Activated CD8-positive, alpha-beta memory T cell treated with anti-CD3 and anti-CD28 coated beads for 4 hours (primary cell): ENCODE data around the gene CXCL9.
"Not testable (repeated sequence)": the region's sequence is repeated elsewhere in the genome, so short reads cannot be mapped to it uniquely, and the experiment has no call there.

Experiments used
- DNase-seq, 2 donors: peaks; one replicate each; pipeline ENCODE4 v3.0.0-alpha.2; 2020; ENCODE audit warnings: low read depth in 2 of 2

CXCL9 gene

DNA sequence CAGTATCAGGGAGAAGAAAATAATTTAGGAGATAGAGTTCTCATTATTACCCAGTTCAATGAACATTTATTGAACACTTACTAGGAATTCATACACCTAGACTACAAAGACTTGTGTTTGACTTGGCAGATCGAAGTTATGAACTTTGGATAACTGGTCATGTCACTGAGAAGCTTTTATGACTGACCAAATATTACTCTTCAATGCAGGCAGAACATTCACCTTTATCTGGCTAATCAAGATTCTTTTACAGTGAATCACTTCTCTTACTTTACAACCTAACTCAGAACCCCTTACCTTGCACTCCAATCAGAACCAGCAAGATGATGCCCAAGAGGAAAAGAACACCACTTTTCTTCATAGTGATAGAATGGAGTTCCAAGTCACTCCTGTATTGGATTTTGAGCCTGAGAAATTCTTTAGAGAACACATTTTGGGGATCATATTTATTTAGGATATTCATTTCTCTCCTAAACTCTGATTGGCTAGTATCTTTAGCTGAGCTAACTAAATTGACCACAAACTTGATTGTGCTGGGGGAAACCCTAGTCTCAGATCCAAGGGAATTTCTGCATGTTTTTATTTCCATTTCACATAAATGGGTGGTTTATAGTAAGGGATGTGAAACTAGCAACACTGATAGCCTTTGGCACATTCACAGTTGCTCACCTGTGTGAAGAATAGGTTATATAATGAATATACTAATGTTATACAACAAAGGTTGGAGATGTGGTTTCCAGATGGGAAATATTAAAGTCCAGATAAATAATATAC, at the start of gene CXCL9:
Gene CXCL9, minus strand, starts transcription at position 421 of the 774 bp plus-strand sequence. Its CDS starts 60 bp downstream, at position 361.
- DNase-seq, result no peak

DNA sequence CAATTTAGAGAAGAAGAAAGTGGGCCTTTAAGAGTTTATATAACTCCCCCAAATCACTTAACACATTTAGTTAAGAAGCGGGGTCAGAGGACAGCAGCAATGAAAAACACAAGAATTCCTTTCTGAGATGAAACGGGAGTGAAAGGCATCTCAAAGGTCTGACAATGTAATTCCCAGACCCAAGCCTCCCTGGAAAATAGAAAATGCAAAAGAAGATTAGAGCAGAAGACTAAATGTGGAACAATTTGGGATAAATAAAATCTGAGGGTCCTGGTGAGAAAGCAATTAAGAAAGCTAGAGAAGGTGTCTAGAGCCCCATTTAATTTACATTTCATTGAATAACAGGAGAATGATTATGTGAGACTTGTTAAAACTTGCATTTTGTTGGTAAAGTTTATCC, 48.1 kb upstream of the CXCL9 start:
- no peak for DNase-seq

DNA sequence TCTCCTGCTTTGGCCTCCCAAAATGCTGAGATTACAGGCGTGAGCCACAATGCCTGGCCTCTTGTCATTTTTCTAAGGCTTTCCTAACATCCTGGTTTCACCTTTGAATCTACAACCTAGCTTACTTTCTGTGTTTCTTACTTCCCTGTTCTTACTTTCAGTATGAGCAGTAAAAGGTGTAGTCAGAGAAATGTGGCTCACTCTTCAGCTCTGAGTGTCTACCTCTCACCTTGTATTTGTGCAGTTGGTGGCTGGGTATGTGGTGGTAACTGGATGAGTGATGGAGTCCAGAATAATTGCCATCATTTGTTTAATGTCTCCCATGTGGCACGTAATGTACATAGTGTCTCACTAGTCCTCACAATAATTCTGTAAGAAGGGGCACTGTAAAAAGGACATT, 47.7 kb upstream of the CXCL9 start:
- no peak for DNase-seq

DNA sequence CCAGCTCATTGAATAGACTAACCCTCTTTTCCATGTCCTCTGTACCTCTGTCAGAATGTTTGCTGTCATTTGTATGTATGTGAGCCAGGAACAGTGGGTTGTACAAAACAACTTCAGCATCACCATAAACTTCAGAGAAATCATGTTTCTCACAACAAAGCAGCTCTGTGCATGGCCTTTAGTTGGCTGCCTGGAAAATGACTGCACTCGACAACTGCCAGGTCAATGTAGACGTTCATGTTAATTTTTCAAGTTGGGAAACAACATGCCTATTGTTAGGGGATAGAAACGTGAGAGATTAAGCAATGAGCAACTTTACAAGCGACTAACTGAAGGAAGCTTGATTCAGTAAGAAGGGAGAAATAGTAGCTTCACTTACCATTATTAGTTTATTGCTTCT, 46.4 kb upstream of the CXCL9 start:
- DNase-seq, result no peak

DNA sequence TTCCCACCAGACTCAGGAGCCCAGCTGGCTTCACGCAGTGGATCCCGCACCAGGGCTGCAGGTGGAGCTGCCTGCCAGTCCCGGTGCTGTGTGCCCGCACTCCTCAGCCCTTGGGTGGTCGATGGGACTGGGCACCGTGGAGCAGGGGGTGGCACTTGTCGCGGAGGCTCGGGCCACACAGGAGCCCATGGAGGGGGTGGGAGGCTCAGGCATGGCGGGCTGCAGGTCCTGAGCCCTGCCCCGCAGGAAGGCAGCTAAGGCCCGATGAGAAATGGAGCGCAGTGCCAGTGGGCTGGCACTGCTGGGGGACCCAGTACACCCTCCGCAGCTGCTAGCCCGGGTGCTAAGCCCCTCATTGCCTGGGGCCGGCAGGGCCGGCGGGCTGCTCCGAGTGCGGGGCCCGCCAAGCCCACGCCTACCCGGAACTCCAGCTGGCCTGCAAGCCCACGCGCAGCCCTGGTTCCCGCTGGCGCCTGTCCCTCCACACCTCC, 43.3 kb upstream of the CXCL9 start:
- DNase-seq, result not testable (repeated sequence)

DNA sequence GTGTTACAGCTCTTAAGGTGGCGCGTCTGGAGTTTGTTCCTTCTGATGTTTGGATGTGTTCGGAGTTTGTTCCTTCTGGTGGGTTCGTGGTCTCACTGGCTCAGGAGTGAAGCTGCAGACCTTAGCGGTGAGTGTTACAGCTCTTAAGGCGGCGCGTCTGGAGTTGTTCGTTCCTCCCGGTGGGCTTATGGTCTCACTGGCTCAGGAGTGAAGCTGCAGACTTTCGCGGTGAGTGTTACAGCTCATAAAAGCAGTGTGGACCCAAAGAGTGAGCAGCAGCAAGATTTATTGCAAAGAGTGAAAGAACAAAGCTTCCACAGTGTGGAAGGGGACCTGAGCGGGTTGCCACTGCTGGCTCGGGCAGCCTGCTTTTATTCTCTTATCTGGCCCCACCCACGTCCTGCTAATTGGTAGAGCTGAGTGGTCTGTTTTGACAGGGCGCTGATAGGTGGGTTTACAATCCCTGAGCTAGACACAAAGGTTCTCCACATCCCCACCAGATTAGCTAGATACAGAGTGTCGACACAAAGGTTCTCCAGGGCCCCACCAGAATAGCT, 42.6 kb upstream of the CXCL9 start:
- DNase-seq, result not testable (repeated sequence)

DNA sequence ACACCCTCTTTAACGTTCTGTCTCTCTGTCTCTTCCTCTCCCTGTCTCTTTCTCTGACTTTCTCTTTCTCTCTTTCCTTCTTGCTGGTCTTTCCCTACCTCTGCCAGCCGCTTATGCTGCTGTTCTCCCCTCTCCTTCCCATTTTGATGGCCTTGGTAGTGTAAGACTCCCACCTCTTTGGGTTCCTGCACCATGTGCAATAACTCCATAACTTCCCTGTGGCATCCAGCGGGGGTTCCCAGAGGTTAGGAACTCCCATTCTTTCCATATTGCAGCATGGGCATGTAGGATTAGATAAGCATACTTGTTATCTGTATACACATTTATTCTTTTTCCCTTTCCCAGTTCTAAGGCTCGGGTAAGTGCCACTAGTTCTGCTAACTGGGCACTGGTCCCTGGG, 37.4 kb upstream of the CXCL9 start:
- not testable (repeated sequence) for DNase-seq

DNA sequence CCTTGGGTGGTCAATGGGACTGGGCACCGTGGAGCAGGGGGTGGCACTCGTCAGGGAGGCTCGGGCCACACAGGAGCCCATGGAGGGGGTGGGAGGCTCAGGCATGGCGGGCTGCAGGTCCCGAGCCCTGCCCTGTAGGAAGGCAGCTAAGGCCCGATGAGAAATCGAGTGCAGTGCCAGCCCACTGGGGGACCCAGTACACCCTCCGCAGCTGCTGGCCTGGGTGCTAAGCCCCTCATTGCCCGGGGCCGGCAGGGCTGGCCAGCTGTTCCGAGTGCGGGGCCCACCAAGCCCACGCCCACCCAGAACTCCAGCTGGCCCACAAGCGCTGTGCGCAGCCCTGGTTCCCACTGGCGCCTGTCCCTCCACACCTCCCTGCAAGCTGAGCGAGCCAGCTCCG, 36.0 kb upstream of the CXCL9 start:
- DNase-seq, result not testable (repeated sequence)

DNA sequence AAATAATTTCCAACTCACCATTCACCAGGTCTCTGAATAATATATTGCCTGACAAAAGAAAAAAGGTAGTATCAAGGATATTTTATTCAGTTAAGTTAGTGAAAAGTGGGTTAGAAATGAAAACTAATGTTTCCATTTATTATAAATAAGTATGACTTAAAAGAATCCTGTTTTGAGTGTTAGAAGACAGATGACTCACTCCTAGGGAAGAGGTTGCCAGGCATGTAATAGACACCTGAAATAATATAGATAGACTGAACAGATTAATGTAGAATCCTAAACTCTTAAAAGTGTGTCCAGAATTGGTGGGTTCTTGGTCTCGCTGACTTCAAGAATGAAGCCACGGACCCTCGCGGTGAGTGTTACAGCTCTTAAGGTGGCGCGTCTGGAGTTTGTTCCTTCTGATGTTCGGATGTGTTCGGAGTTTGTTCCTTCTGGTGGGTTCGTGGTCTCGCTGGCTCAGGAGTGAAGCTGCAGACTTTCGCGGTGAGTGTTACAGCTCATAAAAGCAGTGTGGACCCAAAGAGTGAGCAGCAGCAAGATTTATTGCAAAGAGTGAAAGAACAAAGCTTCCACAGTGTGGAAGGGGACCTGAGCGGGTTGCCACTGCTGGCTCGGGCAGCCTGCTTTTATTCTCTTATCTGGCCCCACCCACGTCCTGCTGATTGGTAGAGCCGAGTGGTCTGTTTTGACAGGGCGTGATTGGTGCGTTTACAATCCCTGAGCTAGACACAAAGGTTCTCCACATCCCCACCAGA, 35.1 kb upstream of the CXCL9 start:
- not testable (repeated sequence) for DNase-seq

DNA sequence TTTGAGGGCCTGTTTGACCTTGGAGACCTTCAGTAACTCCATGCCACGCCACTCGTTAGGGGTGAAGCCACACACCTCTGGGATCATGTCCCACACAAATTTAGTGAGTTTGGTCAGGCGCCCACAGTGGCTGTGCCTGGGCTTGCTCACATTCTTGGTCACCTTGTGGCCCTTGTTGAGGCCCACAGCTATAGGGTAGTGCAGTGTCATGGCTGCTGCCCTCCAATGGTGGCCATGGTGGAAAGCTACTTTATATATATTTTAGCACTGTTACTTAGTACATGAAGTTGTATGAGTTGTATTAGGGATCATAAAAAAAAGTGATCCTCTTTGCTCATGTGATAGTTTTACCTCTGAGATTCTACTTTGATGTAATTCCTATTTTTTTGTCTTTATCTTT, 29.5 kb upstream of the CXCL9 start:
- no peak for DNase-seq

DNA sequence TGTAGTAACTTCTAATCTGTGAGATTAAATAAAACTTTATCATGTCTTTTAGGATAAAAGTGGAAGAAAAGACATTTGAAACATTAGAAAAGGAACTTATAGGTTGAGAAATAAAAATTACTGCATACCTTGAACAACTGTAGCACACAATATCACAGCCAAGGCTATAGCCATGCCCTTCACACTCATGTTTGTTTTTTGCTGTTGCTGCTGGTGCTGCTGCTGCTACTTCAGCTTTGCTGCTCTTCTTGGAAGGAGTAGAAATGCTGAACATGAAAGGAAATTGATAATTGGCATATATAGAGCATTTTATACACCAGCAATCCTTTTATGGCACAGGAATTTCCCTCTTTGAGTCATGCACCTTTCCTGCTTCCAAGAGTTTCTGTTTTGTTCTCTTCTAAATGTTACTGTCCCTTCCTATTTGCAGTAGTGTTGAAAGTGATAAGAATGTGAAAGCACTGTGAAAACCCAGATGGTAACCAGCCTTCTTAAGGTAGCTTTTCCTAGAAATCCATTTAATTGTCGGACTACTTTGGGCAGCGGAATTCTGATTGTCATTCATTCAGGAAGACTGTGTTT, 28.6 kb upstream of the CXCL9 start, which contains the start of gene CXCL11:
Gene CXCL11, minus strand, starts transcription at position 272 of the 582 bp plus-strand sequence. Its CDS starts 83 bp downstream, at position 189.
- no peak for DNase-seq

DNA sequence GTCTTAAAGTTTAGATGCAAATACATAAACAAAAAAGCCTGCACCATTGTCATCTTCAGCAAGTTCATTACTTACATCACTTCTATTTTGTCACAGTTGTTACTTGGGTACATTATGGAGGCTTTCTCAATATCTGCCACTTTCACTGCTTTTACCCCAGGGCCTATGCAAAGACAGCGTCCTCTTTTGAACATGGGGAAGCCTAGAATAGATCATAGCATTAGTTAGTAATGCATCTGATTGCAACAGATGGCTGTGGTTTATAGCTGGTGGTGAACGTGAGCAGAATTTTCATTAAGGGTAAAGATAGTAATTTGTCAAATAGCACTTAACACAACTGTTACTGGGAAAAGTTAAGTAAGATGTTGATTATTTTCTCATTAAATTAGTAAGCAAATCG, 27.8 kb upstream of the CXCL9 start:
- no peak for DNase-seq

DNA sequence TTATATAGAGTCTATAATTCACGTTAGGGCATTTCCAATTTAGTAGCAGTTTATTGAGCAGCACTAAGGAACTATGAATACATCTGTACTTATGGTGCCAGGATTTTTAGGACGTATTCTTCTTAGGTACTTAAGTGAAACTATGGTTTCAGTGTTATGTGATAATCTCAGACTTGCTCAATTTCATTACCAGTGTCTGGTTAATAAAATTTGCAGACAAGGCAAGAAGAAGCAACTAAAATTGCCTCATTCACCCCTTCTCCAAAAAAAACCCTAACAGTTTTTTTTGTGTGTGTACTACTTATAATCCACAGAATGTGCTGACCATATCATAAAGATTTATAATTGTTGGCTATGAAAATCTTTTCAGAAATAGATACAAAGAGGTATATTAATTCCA, 22.0 kb upstream of the CXCL9 start:
- no peak for DNase-seq

DNA sequence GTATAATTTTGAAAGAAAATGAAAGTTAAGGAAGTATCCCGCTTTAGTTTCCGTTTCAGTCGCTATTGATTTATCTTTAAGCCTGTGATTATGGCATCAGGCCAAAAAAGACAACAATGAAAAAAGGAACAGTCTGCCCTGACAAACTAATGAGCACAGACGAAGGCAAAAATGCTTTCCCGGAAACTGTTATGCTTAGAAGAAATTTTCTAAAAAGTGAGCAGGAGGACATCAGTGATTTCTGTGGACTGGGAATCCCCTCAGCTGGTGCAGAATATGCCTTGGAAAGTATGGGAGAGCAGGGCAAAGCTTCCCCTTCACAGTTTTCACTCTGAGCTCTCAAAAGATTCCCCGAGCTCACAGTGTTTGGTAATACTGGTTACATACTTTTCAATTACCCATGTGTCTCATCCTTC, 21.0 kb upstream of the CXCL9 start:
- no peak for DNase-seq

DNA sequence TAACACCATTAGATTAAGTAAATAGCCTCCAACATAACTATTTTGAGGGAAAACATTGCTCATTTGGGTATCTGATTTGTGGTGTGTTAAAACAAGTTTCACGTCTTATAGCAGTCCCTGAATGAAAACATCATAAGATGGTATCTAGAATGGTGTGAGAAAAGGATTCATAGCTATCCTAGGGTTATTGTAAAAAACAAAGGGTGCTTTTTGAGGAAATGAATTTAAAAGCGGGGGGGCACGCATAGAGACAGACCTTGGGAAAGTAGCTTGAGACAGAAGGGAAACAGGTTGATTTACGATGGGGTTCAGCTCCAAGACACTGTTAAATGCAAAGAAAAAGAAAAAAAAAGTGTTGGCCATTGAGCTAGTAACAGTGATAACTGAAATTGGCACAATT, 16.8 kb upstream of the CXCL9 start:
- no peak for DNase-seq

DNA sequence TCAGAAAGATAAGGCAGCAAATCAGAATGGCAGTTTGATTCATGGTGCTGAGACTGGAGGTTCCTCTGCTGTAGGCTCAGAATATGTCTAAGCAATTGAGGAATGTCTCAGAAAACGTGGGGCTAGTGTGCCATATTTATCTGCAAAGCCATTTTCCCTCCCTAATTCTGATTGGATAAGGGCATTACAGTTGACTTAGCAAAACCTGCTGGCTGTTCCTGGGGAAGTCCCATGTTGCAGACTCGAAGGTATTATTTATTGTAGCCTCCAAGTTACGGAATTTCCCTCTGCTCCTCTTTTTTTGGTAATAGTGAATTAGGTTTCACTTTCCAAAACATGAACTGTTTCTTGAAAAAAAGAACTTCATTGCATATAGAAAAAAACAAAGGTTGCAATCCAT, 16.1 kb upstream of the CXCL9 start, which contains the start of gene CXCL10:
Gene CXCL10, minus strand, starts transcription at position 109 of the 400 bp plus-strand sequence. Its CDS starts 66 bp downstream, at position 43.
- no peak for DNase-seq

DNA sequence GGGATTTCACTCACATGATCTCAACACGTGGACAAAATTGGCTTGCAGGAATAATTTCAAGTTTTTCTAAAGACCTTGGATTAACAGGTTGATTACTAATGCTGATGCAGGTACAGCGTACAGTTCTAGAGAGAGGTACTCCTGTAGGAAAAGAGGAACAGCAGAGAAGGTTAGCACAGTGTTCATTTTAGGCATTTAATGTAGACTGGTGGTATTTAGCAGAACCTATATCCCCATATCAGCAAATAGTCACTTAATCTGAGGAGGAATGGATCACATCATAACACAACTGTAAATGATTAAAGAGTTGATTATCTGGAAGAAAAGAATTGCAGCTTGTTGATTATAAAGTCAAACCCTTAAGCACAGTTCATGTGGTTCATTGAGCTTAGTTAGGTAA, 15.4 kb upstream of the CXCL9 start:
- DNase-seq, result no peak

DNA sequence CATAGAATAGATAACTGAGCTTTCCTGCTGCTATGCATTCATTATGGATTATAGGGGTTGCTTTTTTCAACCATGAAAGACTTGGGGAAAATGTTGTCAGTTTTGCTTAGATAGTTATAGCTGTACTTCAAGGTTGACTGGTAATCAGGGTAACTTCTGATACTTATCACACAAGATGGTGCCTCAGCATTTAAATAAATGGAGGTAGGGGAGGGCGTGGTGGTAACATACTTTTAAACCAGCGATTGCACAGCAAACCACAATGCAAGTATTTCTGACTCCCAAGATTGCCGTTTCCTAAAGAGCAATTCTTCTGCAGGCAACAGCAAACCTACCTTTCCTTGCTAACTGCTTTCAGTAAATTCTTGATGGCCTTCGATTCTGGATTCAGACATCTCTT, 14.7 kb upstream of the CXCL9 start:
- no peak for DNase-seq

DNA sequence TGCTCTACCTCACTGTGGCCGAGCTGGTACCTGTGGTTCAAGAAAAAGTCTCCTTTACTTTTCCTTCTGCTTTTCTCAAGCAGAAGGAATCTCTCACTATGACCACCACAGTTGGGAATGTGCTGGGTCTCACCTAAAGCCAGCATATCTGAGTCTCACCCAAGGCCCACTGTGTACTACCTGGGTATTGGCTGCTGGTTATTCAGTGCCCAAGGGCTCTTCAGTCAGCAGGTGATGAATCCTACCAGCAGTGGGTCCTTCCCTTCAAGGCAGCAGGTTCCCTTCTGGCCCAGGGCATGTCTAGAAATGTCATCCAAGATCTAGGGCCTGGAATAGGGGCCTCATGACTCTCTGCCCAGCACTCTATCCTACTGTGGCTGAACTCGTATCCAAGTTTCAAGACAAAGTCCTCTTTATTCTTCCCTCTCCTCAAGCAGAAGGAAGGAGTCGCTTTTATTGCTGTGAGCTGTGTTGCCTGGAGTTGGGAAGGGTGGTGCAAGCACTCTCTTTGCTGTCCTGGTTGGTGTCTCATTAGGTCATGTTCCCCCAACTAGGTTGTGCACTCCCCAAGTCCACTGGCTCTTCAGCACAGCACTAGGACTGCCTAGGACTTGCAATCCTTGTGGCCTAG, 9.9 kb upstream of the CXCL9 start:
- no peak for DNase-seq

DNA sequence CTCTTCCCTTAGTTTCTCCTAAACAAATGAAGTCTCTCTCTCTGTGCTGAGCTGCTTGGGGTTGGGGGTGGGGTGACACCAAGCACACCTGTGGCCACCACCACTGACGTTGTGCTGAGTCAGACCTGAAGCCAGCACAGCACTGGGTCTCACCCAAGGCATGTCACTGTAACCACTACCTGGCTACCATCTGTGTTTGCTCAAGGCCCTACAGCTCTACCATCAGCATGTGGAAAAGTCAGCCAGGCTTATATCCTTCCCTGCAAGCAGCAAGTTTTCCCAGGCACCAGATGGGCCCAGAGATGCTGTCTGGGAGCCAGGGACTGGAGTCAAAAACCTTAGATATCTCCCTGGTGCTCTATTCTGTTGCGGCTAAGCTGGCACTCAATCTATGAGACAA, 9.1 kb upstream of the CXCL9 start:
- no peak for DNase-seq

DNA sequence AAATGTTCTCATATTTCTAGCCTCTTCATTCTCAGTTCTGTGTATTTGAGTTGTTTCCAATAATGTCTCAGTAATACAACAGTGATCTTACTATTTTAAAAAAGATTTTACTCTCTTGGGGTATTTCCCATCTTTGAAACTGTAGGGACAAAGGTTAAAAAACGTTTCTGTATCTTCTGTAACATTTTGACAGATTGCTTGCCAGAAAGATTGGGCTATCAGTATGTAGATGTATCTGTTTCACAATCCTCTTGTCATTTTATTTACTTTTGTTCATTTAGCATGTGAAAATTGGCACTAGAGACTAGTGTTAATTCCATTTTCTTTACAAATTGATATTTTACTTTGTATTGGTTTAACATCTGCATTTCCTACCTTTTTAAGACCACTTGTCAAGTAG, 6.2 kb upstream of the CXCL9 start:
- no peak for DNase-seq

DNA sequence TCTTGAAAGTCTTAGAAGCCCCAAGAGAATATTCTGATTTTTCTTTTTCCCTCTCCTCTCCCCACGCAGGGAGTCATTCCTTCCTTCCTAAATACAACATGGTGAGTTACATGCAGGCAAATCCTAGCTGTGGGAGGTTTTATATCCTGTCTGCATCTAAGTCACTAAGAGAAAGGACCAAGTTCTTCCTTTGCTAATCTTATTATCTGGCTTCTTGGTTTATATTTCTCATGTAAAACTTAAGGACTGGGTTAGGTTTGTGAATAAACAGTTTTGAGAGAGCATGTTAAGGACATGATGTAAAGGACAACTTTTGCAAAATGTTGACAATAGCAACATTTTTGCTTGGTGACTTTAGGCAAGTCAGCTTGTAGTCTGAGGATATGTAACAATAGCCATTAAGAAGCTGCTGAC, 5.1 kb upstream of the CXCL9 start:
- no peak for DNase-seq
